Cardiac fibroblast (primary cell): ENCODE results near the gene KCNT1.

Experiments
- DNase-seq, 2 donors: peaks; one replicate each; pipeline versions ENCODE4 v3.0.0 to v3.0.0-alpha.2; 2010; ENCODE audit warnings: low read depth in 2 of 2
- H3K4me3 ChIP-seq, 2 donors: replicated peaks in 1 of 2; 1 replicate in 1 of 2; 2 replicates in 1 of 2; pipeline ENCODE4 v1.5.1; 2011; ENCODE audit warnings: low read depth in 2 of 2, low read length in 2 of 2, mild to moderate bottlenecking in 2 of 2, moderate library complexity in 1 of 2
- TF ChIP-seq, protein P1 (sequence below): IDR thresholded peaks from one replicate; pipeline ENCODE4 v1.5.1; 2011; ENCODE audit warnings: low read depth, mild to moderate bottlenecking, low read length, inconsistent platforms

Gene KCNT1

DNA sequence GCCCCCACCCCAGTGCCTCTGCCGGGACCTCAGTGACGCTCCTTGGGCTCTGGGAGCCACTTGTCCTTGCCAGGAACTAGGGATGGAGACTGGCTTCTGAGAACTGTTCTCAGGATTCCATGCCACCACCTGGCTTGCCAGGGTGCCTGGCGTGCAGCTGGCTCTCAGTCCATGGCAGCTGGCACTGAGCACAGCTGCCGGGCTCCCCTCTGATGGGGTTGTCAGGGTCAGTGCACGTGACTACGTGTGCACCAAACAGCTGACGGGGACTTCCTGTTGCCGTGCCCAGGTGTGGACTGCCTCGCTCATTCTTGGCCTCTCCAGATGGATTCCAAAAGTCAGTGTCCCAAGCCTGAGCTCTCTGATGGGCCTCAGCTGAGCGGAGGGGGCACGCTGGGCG lies 9.4 kb downstream of the KCNT1 start:
- DNase-seq, result no peak
- TF ChIP-seq, protein P1, sequence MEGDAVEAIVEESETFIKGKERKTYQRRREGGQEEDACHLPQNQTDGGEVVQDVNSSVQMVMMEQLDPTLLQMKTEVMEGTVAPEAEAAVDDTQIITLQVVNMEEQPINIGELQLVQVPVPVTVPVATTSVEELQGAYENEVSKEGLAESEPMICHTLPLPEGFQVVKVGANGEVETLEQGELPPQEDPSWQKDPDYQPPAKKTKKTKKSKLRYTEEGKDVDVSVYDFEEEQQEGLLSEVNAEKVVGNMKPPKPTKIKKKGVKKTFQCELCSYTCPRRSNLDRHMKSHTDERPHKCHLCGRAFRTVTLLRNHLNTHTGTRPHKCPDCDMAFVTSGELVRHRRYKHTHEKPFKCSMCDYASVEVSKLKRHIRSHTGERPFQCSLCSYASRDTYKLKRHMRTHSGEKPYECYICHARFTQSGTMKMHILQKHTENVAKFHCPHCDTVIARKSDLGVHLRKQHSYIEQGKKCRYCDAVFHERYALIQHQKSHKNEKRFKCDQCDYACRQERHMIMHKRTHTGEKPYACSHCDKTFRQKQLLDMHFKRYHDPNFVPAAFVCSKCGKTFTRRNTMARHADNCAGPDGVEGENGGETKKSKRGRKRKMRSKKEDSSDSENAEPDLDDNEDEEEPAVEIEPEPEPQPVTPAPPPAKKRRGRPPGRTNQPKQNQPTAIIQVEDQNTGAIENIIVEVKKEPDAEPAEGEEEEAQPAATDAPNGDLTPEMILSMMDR, result no peak
- H3K4me3 ChIP-seq, result no peak overlapping the region

DNA sequence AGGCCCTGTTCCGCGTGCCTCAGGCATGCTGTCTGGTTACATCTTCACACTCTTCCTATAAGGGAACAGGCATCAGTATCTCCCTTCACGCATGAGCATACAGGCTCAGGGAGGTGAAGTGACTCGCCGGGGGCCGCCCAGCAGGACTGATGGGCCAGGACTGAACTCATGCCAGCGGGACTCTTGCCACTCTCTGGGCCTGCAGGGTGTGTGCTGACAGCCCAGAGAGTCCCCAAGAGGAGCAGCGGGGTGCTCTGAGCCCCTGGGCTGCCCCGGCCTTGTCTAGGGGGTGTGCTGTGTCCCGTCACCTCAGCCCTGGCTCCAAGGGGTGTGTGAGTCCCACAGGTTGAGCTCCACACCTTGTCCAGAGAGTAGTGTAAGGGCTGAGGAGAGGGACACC lies 9.9 kb downstream of the KCNT1 start:
- no peak for DNase-seq
- no peak overlapping the region for H3K4me3 ChIP-seq
- TF ChIP-seq, protein P1, result no peak

DNA sequence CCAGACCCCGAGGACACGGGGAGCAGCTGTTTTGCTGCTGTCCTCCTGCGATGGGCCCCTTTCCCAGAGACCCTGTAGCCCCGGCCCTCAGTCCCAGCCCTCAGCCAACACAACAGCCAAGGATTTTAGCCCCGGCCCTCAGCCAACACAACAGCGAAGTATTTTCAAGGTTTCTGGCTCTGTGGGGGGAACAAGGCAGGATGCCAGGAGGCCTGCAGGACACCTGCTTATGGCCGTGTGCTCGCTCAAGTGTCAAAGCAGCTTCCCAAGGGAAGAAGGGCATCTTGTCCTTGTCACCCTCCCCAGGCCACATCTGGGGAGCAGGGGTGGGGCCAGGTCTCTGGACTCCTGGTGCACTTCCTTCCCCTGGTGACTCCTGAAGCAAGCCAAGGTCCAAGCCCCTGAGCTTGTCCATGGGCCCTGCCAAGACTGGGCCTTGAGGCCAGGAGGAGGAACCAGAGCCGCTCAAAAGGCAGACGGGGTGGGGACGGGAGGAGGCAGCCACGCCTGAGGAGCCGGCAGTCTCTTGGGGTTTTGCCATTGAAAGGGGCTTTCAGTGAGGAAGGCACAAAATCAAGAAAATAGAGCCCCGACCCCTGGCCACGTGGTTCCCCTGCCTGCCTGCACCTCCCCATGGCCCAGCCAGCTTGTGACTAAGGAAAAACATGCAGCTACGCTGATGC lies 10.8 kb downstream of the KCNT1 start:
- DNase-seq, result no peak
- H3K4me3 ChIP-seq, result no peak overlapping the region
- TF ChIP-seq, protein P1, result no peak

DNA sequence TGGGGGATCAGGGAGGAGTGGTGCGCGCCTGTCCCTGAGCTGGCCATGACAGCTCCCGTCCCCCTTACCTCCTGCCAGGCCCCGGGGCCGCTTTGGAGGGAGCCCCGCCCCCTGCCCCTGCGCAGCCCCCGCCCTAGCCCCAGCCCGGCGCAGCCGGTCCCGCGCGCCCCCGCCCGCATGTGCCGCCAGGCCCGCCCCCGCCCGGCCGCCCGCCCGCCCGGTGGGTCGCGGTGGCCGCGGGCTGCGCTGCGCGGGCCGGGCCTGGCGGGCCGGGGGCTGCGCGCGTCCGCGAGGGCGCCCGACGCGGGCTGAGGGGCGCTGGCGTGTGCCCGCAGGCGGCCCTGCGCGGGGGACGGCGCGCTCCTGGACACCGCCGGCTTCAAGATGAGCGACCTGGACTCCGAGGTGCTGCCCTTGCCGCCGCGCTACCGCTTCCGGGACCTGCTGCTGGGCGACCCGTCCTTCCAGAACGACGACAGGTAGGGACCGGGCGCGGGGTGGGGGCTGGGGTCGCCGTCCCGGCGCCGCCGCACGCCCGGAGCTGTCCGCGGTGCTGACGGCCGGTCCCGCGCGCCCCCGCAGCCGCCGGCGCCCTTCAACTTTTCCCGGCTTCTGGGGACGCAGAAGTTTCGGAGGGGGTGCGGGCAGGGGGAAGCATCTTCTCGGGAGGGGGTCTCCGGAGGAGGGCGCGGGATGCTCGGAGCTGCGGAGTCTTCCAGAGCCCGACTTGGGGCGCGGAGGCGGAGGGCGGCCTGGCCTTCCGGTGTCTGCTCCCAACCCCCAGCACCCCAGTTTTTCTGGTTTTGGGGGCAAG lies 12.5 kb downstream of the KCNT1 start:
- no peak for DNase-seq
- TF ChIP-seq, protein P1, result no peak
- no peak overlapping the region for H3K4me3 ChIP-seq

DNA sequence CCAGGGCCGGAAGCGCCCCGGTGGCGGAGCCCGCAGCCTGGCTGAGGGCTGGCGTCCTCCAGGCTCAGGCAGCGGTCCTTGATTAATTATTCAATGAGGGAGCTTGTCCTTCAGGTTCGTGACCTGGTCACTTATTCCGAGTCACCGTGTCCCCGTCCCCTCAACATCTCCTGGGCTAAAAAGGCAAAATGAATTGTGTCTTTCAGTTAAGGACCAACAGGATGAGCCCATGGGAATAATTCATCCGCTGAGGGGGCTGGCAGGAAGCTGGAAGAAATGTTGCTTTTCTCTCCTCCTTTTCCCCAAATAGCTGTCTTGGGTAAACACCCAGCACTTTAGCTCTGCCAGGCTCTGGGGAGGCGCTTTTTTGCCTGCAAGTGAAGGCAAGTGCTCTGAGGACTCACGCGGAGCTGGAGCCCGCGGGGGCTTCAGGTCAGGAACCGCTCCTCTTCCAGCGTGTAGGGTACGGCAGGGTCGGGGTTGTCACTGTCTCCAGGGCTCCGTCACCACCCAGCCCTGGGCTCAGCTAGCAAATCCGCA lies 13.1 kb downstream of the KCNT1 start:
- DNase-seq, result no peak
- H3K4me3 ChIP-seq, result no peak overlapping the region
- TF ChIP-seq, protein P1, result no peak

DNA sequence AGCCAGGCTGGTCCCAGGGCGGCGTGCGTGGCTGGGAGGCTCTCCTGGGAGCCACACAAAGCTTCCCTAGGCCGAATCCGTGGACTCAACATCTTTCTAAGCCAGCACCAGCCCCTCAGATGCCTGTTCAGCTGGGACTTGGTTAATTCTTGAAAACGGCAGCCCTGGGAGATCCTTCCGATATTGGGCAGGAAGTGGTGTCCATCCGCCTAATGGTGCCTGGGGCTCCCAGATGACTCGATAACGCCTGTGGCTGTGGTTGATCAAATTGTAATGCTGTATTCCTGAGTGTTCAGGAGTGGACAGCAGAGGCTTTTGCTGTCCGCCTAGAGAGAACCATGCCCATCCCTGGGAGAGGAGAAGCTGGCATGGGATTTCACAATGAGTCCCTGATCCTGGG lies 14.1 kb downstream of the KCNT1 start:
- DNase-seq, result no peak
- TF ChIP-seq, protein P1, result no peak
- no peak overlapping the region for H3K4me3 ChIP-seq
